HepG2 (cell line): ENCODE data around the gene ARL16. TPM values are rescaled to one million over a fixed set of nuclear protein-coding genes. Genes with fewer than 3 reads are reported as not detected.

Experiments
- ATAC-seq: fragments of 200-7000 bp; cut with Tn5 transposase; 3 replicates; pipeline ENCODE4 v1.9.1; 2020; ENCODE audit warnings: mild to moderate bottlenecking, moderate library complexity
- BruUV-seq: library from RNA; stranded (reverse); fragments of 400-500 nt; replicated peaks from 2 replicates; lab custom pipeline; 2021; lab: Mats Ljungman, UMichigan
- CTCF ChIA-PET: fragments of 300-600 bp; formaldehyde crosslinking; extraction: SDS; loops from one replicate; lab custom pipeline; 2021; ENCODE audit warnings: low total read pairs, inconsistent platforms, low intra/inter-chr PET ratio; lab: Yijun Ruan, JAX
- POLR2A ChIA-PET: fragments of 350-600 bp; sonication (Branson Sonifier 250); formaldehyde crosslinking; loops from one replicate; lab custom pipeline; 2020; ENCODE audit warnings: antibody characterized with exemption, inconsistent platforms; lab: Yijun Ruan, JAX
- DNase-seq: peaks from one replicate; pipeline ENCODE4 v3.0.0-alpha.2; 2015; ENCODE audit warnings: low spot score
- FAIRE-seq: peaks from 3 replicates; lab custom pipeline; 2011; peaks lifted over from hg19 to GRCh38; lab: Jason Lieb, UNC
- H2AFZ ChIP-seq: one replicate; pipeline ENCODE4 v1.6.1; 2011; ENCODE audit warnings: low read length, inconsistent platforms
- H3K27ac ChIP-seq: fragments of 300-600 bp; 3 replicates; pipeline ENCODE4 v1.8.0; 2011; ENCODE audit warnings: mixed run types, mild to moderate bottlenecking, mixed read lengths, low read length, inconsistent platforms; ENCODE audit not compliant: insufficient read depth; ENCODE audit errors: extremely low read length
- H3K27me3 ChIP-seq, 2 experiments: fragments of 200-600 bp in 1 of 2; 2 replicates in 1 of 2; 3 replicates in 1 of 2; pipeline versions ENCODE4 v1.6.0 to v1.8.0; 2011; ENCODE audit warnings: low read length in 2 of 2, mild to moderate bottlenecking in 2 of 2, moderate library complexity in 2 of 2, inconsistent platforms in 1 of 2; ENCODE audit not compliant: insufficient read depth in 2 of 2, control insufficient read depth in 1 of 2
- H3K36me3 ChIP-seq, 2 experiments: fragments of 200-600 bp in 1 of 2; replicated peaks in 1 of 2; 2 replicates in 1 of 2; 3 replicates in 1 of 2; pipeline versions ENCODE4 v1.5.1 to v1.8.0; 2011; ENCODE audit warnings: low read length in 2 of 2, inconsistent platforms in 1 of 2; ENCODE audit not compliant: insufficient read depth in 2 of 2, control insufficient read depth in 1 of 2
- H3K4me1 ChIP-seq: 2 replicates; pipeline ENCODE4 v1.5.1; 2012; ENCODE audit warnings: low read length, inconsistent platforms; ENCODE audit not compliant: insufficient read depth
- H3K4me2 ChIP-seq: 2 replicates; pipeline ENCODE4 v1.6.0; 2011; ENCODE audit warnings: low read depth, low read length, inconsistent platforms
- H3K4me3 ChIP-seq, 3 experiments: fragments of 200-600 bp in 1 of 3; sonication (generic), shearing (Covaris generic) in 1 of 3; replicated peaks in 1 of 3; 2 replicates each; pipeline ENCODE4 v1.5.1; 2011 to 2016; ENCODE audit warnings: low read length in 3 of 3, inconsistent platforms in 2 of 3, low read depth in 2 of 3, mild to moderate bottlenecking in 2 of 3, control low read depth in 1 of 3, mixed read lengths in 1 of 3; ENCODE audit not compliant: insufficient read depth in 1 of 3
- H3K79me2 ChIP-seq: one replicate; pipeline ENCODE4 v1.6.1; 2011; ENCODE audit warnings: low read length, inconsistent platforms; ENCODE audit not compliant: insufficient read depth
- H3K9ac ChIP-seq: 2 replicates; pipeline ENCODE4 v1.6.0; 2011; ENCODE audit warnings: mild to moderate bottlenecking, low read depth, low read length, inconsistent platforms; ENCODE audit not compliant: insufficient read depth
- H3K9me3 ChIP-seq: 2 replicates; pipeline ENCODE4 v1.5.1; 2012; ENCODE audit warnings: mild to moderate bottlenecking, low read length
- H4K20me1 ChIP-seq: 2 replicates; pipeline ENCODE4 v1.6.0; 2011; ENCODE audit warnings: inconsistent platforms, mild to moderate bottlenecking, low read length, moderate library complexity; ENCODE audit not compliant: insufficient read depth
- AGO1 ChIP-seq: fragments of 200-400 bp; formaldehyde crosslinking; IDR thresholded peaks from 2 replicates; pipeline ENCODE4 v1.6.1; 2017; ENCODE audit warnings: mild to moderate bottlenecking, low read depth, low read length, moderate library complexity; ENCODE audit not compliant: poor library complexity, severe bottlenecking
- ARHGAP35 ChIP-seq: sonication (generic); formaldehyde crosslinking; IDR thresholded peaks from 2 replicates; pipeline ENCODE4 v1.9.0; 2022; ENCODE audit warnings: mild to moderate bottlenecking, inconsistent platforms, moderate library complexity, missing genetic modification reagents, borderline replicate concordance
- ATF5 ChIP-seq: sonication (generic); formaldehyde crosslinking; IDR thresholded peaks from 2 replicates; pipeline ENCODE4 v1.4.0; 2020; ENCODE audit warnings: mild to moderate bottlenecking, low read depth, missing genetic modification reagents
- ELK4 ChIP-seq: sonication (generic); formaldehyde crosslinking; IDR thresholded peaks from 2 replicates; pipeline ENCODE4 v1.9.0; 2021; ENCODE audit warnings: missing genetic modification reagents, borderline replicate concordance
- GABPA ChIP-seq, 2 experiments: IDR thresholded peaks; 2 replicates each; pipeline ENCODE4 v1.6.1; 2011 to 2016; ENCODE audit warnings: low read depth in 2 of 2, low read length in 1 of 2, missing biosample characterization in 1 of 2, missing genetic modification characterization in 1 of 2
- GATAD1 ChIP-seq: IDR thresholded peaks from 2 replicates; pipeline ENCODE4 v1.6.1; 2016; ENCODE audit warnings: missing genetic modification reagents, missing compliant biosample characterization
- KDM6A ChIP-seq: IDR thresholded peaks from 2 replicates; pipeline ENCODE4 v1.6.1; 2016; ENCODE audit warnings: low read depth
- KLF9 ChIP-seq: IDR thresholded peaks from 2 replicates; pipeline ENCODE4 v1.6.1; 2016; ENCODE audit warnings: low read depth
- NFE2 ChIP-seq: sonication (generic); formaldehyde crosslinking; IDR thresholded peaks from 2 replicates; pipeline ENCODE4 v1.4.0; 2020; ENCODE audit warnings: missing genetic modification reagents
- RNF2 ChIP-seq: fragments of 450-650 bp; conservative IDR thresholded peaks from 2 replicates; pipeline ENCODE4 v1.6.1; 2016; ENCODE audit warnings: low read depth
- SIX4 ChIP-seq: sonication (generic); formaldehyde crosslinking; IDR thresholded peaks from 2 replicates; pipeline ENCODE4 v1.4.0; 2020; ENCODE audit warnings: missing genetic modification reagents
- ZBTB21 ChIP-seq: sonication (generic); formaldehyde crosslinking; IDR thresholded peaks from 2 replicates; pipeline ENCODE4 v1.4.0; 2020; ENCODE audit warnings: missing genetic modification reagents
- ZNF557 ChIP-seq: sonication (generic); formaldehyde crosslinking; IDR thresholded peaks from 2 replicates; pipeline ENCODE4 v1.4.0; 2020; ENCODE audit warnings: missing genetic modification reagents
- ZNF687 ChIP-seq: sonication (generic); formaldehyde crosslinking; IDR thresholded peaks from 2 replicates; pipeline ENCODE4 v1.5.1; 2020; ENCODE audit warnings: mild to moderate bottlenecking, missing genetic modification reagents, moderate library complexity
- ZNF768 ChIP-seq: sonication (generic); formaldehyde crosslinking; IDR thresholded peaks from 2 replicates; pipeline ENCODE4 v1.4.0; 2020; ENCODE audit warnings: missing genetic modification reagents
- WGBS: methylation state at CpG from one replicate; pipeline ENCODE4 v1.1.6; 2017; ENCODE audit warnings: low lambda C conversion rate; 5-methylcytosine and 5-hydroxymethylcytosine counted together
- in situ Hi-C: cut with HindIII; loops from 2 replicates; pipeline ENCODE4 v1.10.0; 2017; ENCODE audit warnings: low pct_unique_long_range_greater_than_20kb; ENCODE audit not compliant: extremely low pct_ligation_motif_present
- intact Hi-C: fragments of 100-400 bp; cut with micrococcal nuclease; formaldehyde crosslinking; loops from one replicate; pipeline ENCODE4 v1.10.0; 2022; ENCODE audit not compliant: unreplicated experiment
- polyA plus RNA-seq, 8 experiments: library from polyadenylated mRNA; depleted of rRNA in 3 of 8; stranded (reverse) in 7 of 8; unstranded in 1 of 8; fragments of >200 nt; fragmentation: Illumina TruSeq in 4 of 8; extraction: Trizol in 4 of 8; gene quantifications; 2 replicates each; pipeline versions ENCODE4 v1.2.1 to v1.2.3, GENCODE V29; 2011 to 2016; ENCODE audit warnings: low read depth in 4 of 8, missing spikeins in 1 of 8, mixed read lengths in 1 of 8; ENCODE audit not compliant: insufficient read depth in 1 of 8
- total RNA-seq, 5 experiments: library from RNA; depleted of rRNA; stranded (reverse); fragments of >200 nt; fragmentation: Illumina TruSeq; extraction: Trizol; gene quantifications; 2 replicates each; pipeline ENCODE4 v1.2.3, GENCODE V29; 2016; ENCODE audit warnings: low read depth in 1 of 5

Gene ARL16
- total and polyA plus RNA-seq, 2 of the 13 experiments (the other 11 are each of a cell fraction or from before 2014, with no cell fraction given) = 20.8 to 30.8 TPM

GRCh38 chr17:81655378-81656117, 28.0 kb downstream of the ARL16 start (continued):
- TF ChIP-seq ZBTB21 (CRISPR knock-in tag) (no peak), ARHGAP35 (no peak; the same call in 1 of the 2 replicates), AGO1 (no peak), RNF2 (peak; percentile 69), GATAD1 (0 out of 2 replicates have a peak, but pooled peaks have one; percentile 23), KDM6A (CRISPR knock-in tag) (no peak), KLF9 (CRISPR knock-in tag) (no peak)

- DNase-seq (no peak), FAIRE-seq (no peak), ATAC-seq (peak; percentile 14; the same call in 1 of the 3 replicates)
- peaks cover 6% of the 10 kb centered on the region; the same call in 1 of the 2 replicates for H3K9me3 ChIP-seq
- intact Hi-C loops = no loop called here
- ChIA-PET CTCF (no interaction called here), POLR2A (interaction anchor here (0.6 to 1.1 kb wide), 4 partner anchors 13 to 31 kb away, joined by 3 to 4 read pairs (median 3); partner anchors contain the start of genes ARL16, CCDC137, HGS and OXLD1)
- in situ Hi-C loops = no loop called here
- no peak overlapping the region for H2AFZ ChIP-seq
- 43% methylated on average over 18 of the region's 27 CpGs for WGBS
- no TSS peak for BruUV-seq
- H3K27me3 ChIP-seq = peaks cover 0 to 17% of the 10 kb centered on the region in 2 experiments; a peak in 3 of 5 replicates
- no peaks in the 10 kb centered on the region for H3K36me3 ChIP-seq
- H3K4me3 ChIP-seq = peak overlapping the region; percentile 39 to 61 (median 48); a peak in 5 of 6 replicates
- peaks cover 59% of the 10 kb centered on the region for H3K4me1 ChIP-seq
- H3K79me2 ChIP-seq = no peaks in the 10 kb centered on the region
- H3K4me2 ChIP-seq = peak overlapping the region; percentile 71
- peak overlapping the region; percentile 43; the same call in 1 of the 2 replicates for H3K9ac ChIP-seq
- H4K20me1 ChIP-seq = no peaks in the 10 kb centered on the region
- H3K27ac ChIP-seq = no peak overlapping the region
- TF ChIP-seq ZNF687 (CRISPR knock-in tag) = peak; percentile 60
- no peak for TF ChIP-seq ZNF557 (CRISPR knock-in tag)
- TF ChIP-seq ATF5 (CRISPR knock-in tag) = no peak
- no peak for TF ChIP-seq SIX4
- TF ChIP-seq ZNF768 (CRISPR knock-in tag) = peak; percentile 42; the same call in 1 of the 2 replicates
- peak; percentile 21; the same call in 1 of the 2 replicates for TF ChIP-seq GABPA (IDR thresholded peaks at IDR 0.05; ENCODE audit: low read depth, low read length)
- no peak for TF ChIP-seq GABPA (CRISPR knock-in tag; IDR thresholded peaks at IDR 0.05; ENCODE audit: low read depth)
- TF ChIP-seq ELK4 (CRISPR knock-in tag) = no peak
- TF ChIP-seq NFE2 (CRISPR knock-in tag) = no peak
These were observed 30.5 kb downstream of the ARL16 start for GRCh38 chr17:81652906-81653771.
